ENCODE measurements around the gene HIC1. TPM values are rescaled to one million over a fixed set of nuclear protein-coding genes. Genes with fewer than 3 reads are reported as not detected.
"Not testable (repeated sequence)": the region's sequence is repeated elsewhere in the genome, so short reads cannot be mapped to it uniquely, and the experiment has no call there.

Gene HIC1
- total RNA-seq (ENCODE audit: low replicate concordance), result 3.4 and 21.6 TPM in 2 replicates
- long read RNA-seq, result 0 reads

- H3K27me3 Mint-ChIP-seq, result peaks cover 31% of the 10 kb centered on the region
- H3K27ac Mint-ChIP-seq, result peak within 1 kb of the TSS; percentile 61
- H3K4me3 Mint-ChIP-seq, result peak within 1 kb of the TSS; percentile 84
- peaks cover 3% of the 10 kb centered on the region for H3K36me3 Mint-ChIP-seq
- H3K9me3 Mint-ChIP-seq, result no peaks in the 10 kb centered on the region
- H3K4me1 Mint-ChIP-seq (ENCODE audit: unreplicated experiment), result peaks cover 13% of the 10 kb centered on the region
- TF ChIP-seq, protein P1, sequence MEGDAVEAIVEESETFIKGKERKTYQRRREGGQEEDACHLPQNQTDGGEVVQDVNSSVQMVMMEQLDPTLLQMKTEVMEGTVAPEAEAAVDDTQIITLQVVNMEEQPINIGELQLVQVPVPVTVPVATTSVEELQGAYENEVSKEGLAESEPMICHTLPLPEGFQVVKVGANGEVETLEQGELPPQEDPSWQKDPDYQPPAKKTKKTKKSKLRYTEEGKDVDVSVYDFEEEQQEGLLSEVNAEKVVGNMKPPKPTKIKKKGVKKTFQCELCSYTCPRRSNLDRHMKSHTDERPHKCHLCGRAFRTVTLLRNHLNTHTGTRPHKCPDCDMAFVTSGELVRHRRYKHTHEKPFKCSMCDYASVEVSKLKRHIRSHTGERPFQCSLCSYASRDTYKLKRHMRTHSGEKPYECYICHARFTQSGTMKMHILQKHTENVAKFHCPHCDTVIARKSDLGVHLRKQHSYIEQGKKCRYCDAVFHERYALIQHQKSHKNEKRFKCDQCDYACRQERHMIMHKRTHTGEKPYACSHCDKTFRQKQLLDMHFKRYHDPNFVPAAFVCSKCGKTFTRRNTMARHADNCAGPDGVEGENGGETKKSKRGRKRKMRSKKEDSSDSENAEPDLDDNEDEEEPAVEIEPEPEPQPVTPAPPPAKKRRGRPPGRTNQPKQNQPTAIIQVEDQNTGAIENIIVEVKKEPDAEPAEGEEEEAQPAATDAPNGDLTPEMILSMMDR (conservative IDR thresholded peaks at IDR 0.05), result peak; percentile 98
- DNase-seq (ENCODE audit: extremely low spot score, unreplicated experiment), result peak; percentile 87
These were observed at the start of gene HIC1 for GRCh38 chr17:2054512-2055291. TSS of gene HIC1 (plus strand) at chr17:2055103. CDS start at chr17:2056691, 1,588 bp downstream.

DNA sequence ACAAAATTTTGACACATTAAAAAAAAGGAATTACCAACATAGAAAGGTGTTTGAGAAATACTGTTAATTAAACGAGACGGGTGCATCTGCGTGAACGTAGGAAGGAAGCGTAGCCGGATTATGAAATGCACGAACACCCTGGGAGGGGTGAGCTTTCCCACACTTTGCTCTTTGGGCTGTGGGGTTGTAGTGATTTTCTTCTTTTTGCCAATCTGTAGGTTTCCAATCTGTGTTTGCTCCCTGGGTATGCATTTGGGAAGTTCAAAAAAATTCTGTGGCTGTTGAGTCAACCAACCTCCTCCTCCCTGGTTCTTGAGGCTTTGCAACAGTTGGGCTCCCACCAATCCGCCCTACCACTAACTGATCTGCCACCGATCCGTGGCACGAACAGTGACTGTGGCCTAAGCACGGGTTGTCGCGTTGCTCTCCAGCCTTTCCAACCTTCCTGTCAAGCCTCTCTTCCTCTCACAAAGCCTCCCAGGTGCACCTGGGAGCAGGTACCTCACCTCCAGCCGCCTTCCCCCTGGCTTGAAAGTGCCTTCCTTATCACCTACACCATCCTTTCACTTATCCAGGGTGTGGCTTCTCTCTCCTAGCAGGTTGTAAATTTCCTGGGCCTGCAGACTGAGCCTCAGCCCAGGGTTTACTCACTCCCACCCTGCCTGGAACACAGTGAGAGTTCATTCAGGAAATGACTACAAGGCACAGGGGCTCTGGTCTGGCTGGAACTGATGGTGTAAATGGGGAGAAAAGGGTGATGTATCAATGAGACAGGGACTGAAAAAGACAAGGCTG lies 46.4 kb upstream of the HIC1 start:
- no peak for DNase-seq (ENCODE audit: extremely low spot score, unreplicated experiment)
- no peaks in the 10 kb centered on the region for H3K27me3 Mint-ChIP-seq
- H3K4me1 Mint-ChIP-seq (ENCODE audit: unreplicated experiment), result peaks cover 13% of the 10 kb centered on the region
- TF ChIP-seq, protein P1 (conservative IDR thresholded peaks at IDR 0.05), result no peak
- peak overlapping the region; percentile 33 for H3K27ac Mint-ChIP-seq
- H3K9me3 Mint-ChIP-seq, result no peaks in the 10 kb centered on the region
- H3K36me3 Mint-ChIP-seq, result no peaks in the 10 kb centered on the region
- no peak overlapping the region for H3K4me3 Mint-ChIP-seq

DNA sequence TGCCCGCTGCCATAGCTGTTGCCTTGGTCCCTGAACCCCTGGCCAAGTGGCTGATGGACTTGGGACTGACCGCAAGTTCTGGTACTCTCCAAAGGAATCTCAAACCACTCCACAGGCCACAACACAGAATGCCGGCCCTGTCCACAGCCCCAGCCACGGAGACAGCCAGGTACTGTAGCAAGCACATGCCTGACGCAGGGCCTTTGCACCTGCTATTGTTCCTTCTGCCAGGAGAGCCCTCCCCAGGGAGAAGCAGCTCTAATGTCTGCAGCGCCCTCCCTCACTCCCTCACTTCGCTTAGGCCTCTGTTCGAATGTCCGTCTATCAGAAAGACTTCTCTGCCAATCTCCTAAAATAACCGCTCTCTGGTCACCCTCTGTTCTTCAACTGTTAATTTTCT lies 45.2 kb upstream of the HIC1 start:
- Mint-ChIP-seq H3K36me3 (no peaks in the 10 kb centered on the region), H3K4me1 (ENCODE audit: unreplicated experiment) (peaks cover 13% of the 10 kb centered on the region), H3K9me3 (no peaks in the 10 kb centered on the region), H3K4me3 (no peak overlapping the region), H3K27ac (no peak overlapping the region), H3K27me3 (peaks cover 3% of the 10 kb centered on the region)
- DNase-seq (ENCODE audit: extremely low spot score, unreplicated experiment), result no peak
- TF ChIP-seq, protein P1 (conservative IDR thresholded peaks at IDR 0.05), result no peak

DNA sequence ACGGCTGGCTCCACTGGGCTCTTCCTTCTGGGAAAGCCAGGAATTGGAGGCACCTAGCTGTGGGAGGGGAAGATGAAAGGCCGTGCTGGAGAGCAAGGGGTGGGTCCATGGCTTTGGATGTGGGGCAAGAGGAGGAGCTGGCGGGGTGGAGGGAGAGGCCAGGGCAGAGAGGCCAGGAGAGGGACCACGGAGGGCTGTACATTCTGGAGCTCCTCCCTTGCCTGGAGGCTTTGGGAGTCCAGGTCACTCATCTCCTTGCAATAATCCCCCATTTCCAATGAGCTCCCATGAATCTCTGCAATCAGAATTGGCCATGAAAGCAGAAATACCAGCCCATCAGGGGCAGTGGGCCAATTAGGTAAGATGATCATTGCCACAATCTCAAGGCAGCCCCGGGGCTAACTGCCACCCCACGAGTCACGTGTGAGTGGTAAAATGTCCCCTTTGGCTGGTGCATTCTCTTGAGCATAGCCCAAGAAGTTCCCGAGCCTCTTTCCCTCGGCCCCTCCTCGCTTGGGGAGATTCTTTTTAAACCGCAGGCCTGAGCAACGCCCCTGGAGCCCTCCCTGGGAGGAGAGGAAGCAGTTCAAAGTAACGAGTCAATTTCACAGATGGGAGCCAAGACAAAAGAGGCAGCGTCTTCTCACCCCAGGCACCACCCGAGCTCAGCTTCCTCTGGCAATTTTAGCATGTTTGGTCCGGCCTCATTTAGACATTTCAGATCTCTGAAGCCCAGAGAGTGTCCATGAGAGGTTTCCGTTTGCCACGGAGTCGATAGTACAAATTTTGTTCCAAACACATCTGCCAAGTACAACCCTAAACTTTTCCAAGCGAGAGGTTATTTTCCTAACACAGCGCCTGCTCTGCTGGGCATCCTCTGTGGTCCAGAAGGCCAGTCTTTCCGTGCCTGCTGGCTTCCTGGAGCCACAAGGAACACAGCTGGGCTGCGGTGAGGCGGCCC lies 43.2 kb upstream of the HIC1 start:
- peak overlapping the region; percentile 56 for H3K27ac Mint-ChIP-seq
- H3K9me3 Mint-ChIP-seq, result no peaks in the 10 kb centered on the region
- peaks cover 13% of the 10 kb centered on the region for H3K4me1 Mint-ChIP-seq (ENCODE audit: unreplicated experiment)
- DNase-seq (ENCODE audit: extremely low spot score, unreplicated experiment), result no peak
- H3K4me3 Mint-ChIP-seq, result no peak overlapping the region
- TF ChIP-seq, protein P1 (conservative IDR thresholded peaks at IDR 0.05), result no peak
- no peaks in the 10 kb centered on the region for H3K36me3 Mint-ChIP-seq
- peaks cover 3% of the 10 kb centered on the region for H3K27me3 Mint-ChIP-seq

- H3K9me3 Mint-ChIP-seq, result no peaks in the 10 kb centered on the region
- peaks cover 13% of the 10 kb centered on the region for H3K4me1 Mint-ChIP-seq (ENCODE audit: unreplicated experiment)
- H3K4me3 Mint-ChIP-seq, result no peak overlapping the region
- TF ChIP-seq, protein P1 (conservative IDR thresholded peaks at IDR 0.05), result no peak
- H3K36me3 Mint-ChIP-seq, result no peaks in the 10 kb centered on the region
- H3K27ac Mint-ChIP-seq, result no peak overlapping the region
- peaks cover 8% of the 10 kb centered on the region for H3K27me3 Mint-ChIP-seq
- no peak for DNase-seq (ENCODE audit: extremely low spot score, unreplicated experiment)
These were observed 42.4 kb upstream of the HIC1 start for GRCh38 chr17:2012499-2012898.

DNA sequence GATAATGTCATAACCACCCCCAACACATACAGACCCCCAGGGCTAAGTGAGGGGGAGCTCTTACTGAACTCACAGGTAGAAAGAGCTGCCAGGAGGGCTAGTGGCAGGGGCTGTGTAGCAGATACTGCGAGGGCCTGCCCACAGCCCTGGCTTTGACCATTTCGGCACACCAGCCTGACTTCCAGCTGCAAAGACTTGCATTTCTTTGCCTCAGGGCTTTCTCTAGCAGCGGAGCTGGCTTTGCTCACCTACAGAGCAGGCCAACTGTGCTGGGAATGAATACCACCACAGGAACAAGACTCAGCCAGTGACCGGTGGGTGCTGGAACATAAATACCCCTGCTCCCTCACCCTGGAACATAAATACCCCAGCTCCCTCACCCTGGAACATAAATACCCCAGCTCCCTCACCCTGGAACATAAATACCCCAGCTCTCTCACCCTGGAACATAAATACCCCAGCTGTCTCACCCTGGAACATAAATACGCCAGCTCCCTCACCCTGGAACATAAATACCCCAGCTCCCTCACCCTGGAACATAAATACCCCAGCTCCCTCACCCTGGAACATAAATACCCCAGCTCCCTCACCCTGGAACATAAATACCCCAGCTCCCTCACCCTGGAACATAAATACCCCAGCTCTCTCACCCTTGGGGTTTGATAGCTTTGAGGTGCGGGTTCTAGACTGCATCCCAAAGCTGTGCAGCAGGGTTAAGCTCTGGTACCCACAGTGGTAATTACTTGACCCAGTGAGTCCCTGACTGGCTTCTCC lies 41.5 kb upstream of the HIC1 start:
- DNase-seq (ENCODE audit: extremely low spot score, unreplicated experiment); H3K4me3 Mint-ChIP-seq; H3K9me3 Mint-ChIP-seq; H3K36me3 Mint-ChIP-seq; H3K27ac Mint-ChIP-seq: not testable (repeated sequence)
- Mint-ChIP-seq H3K27me3 (peaks cover 17% of the 10 kb centered on the region), H3K4me1 (ENCODE audit: unreplicated experiment) (peaks cover 22% of the 10 kb centered on the region)

Data from type B pancreatic cell (in vitro differentiated cells).